Effector memory CD4-positive, alpha-beta T cell (primary cell): ENCODE results near the gene UNC13D.

Experiments used
- DNase-seq, 3 donors: peaks; one replicate each; pipeline ENCODE4 v3.0.0-alpha.2; 2020
- H3K27ac ChIP-seq: 2 replicates; pipeline ENCODE4 v1.7.0; 2013; ENCODE audit warnings: mild to moderate bottlenecking, low read length, moderate library complexity; ENCODE audit not compliant: insufficient read depth, poor library complexity, severe bottlenecking
- H3K27me3 ChIP-seq: replicated peaks from 2 replicates; pipeline ENCODE4 v1.7.0; 2013; ENCODE audit warnings: mild to moderate bottlenecking, low read length; ENCODE audit not compliant: insufficient read depth, control insufficient read depth, poor library complexity, severe bottlenecking
- H3K36me3 ChIP-seq: 2 replicates; pipeline ENCODE4 v1.7.0; 2013; ENCODE audit warnings: mild to moderate bottlenecking, low read length, moderate library complexity; ENCODE audit not compliant: control insufficient read depth, insufficient read depth
- H3K4me1 ChIP-seq: 2 replicates; pipeline ENCODE4 v1.7.0; 2013; ENCODE audit warnings: low read length, mild to moderate bottlenecking; ENCODE audit not compliant: control insufficient read depth, insufficient read depth, poor library complexity, severe bottlenecking
- H3K4me3 ChIP-seq: 2 replicates; pipeline ENCODE4 v1.7.0; 2013; ENCODE audit warnings: low read length, low read depth, mild to moderate bottlenecking; ENCODE audit not compliant: insufficient read depth, poor library complexity, severe bottlenecking
- H3K9me3 ChIP-seq: 2 replicates; pipeline ENCODE4 v1.7.0; 2013; ENCODE audit warnings: mild to moderate bottlenecking, low read length, moderate library complexity; ENCODE audit not compliant: control insufficient read depth

Gene UNC13D

DNA sequence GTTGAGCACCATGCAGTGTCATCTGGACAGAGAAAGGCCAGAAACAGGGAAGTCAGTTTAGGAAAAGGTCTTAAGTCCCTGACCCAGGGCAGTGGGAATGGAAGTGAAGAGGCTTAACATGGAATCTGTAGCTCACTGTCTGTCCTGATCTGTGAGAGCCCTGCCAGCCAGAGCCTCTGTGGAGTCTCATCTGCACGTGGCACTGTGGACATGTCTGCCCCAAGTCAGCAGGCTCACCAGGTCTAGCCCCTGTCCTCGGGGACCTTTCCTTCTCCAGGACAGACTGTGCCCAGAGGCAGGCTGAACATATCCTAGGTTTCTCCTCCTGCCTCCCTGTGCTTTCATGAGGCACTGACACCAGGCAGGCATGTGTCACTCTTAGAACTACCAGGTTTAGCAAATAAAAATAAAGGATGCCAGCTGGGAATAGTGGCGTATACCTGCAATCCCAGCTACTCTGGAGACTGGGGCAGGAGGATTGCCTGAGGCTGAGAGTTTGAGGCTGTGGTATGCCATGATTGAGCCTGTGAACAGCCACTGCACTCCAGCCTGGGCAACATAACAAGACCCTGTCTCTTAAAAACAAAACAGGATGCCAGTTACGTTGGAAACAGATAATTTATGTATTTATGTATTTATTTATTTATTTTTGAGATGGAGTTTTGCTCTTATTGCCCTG lies 37.2 kb downstream of the UNC13D start:
- no peaks in the 10 kb centered on the region for H3K9me3 ChIP-seq
- H3K36me3 ChIP-seq: peaks cover 16% of the 10 kb centered on the region
- H3K4me1 ChIP-seq: no peaks in the 10 kb centered on the region
- no peaks in the 10 kb centered on the region for H3K27me3 ChIP-seq
- no peak overlapping the region for H3K27ac ChIP-seq
- no peak overlapping the region for H3K4me3 ChIP-seq
- no peak for DNase-seq

DNA sequence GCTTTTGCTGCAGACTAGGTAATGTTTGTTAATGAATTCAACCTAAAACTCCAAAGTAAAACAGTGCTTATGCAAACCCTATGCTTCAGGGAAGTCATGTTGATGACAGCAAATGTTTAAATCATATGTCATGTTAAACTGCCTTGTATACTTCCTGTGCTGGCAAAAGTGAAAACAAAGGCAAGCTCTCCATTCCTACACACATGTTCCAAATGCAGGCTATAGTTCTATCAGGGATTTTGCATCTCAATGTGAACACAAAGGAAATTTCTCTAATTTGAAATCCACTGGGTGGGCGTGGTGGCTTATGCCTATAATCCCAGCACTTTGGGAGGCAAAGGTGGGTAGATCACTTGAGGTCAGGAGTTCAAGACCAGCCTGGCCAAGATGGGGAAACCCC lies 40.3 kb downstream of the UNC13D start:
- DNase-seq: no peak
- Histone ChIP-seq H3K4me1 (no peaks in the 10 kb centered on the region), H3K27me3 (no peaks in the 10 kb centered on the region), H3K9me3 (no peaks in the 10 kb centered on the region), H3K4me3 (no peak overlapping the region), H3K27ac (no peak overlapping the region), H3K36me3 (peaks cover 6% of the 10 kb centered on the region)

DNA sequence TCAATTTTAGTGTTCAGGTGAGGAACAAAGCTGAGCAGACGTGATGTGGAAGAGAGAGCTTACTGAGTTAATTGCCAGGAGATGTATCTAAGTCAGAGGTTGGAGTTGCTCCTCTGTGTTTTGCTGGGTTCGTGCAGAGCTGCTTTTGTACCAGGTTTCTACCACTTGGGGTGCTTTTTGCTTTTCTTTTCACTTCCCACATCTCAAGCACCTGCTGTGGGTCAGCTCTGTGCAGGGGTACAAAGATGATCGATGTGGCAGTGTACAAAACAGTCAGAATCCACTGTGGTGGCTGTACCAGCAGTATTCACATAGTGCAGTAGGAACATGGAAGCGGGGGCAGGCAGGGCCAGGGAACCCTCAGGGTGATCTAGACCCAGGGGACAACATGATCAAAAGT lies 44.8 kb downstream of the UNC13D start:
- Histone ChIP-seq H3K27ac (no peak overlapping the region), H3K27me3 (no peaks in the 10 kb centered on the region), H3K36me3 (peaks cover 9% of the 10 kb centered on the region), H3K4me3 (no peak overlapping the region), H3K9me3 (no peaks in the 10 kb centered on the region), H3K4me1 (no peaks in the 10 kb centered on the region)
- no peak for DNase-seq

DNA sequence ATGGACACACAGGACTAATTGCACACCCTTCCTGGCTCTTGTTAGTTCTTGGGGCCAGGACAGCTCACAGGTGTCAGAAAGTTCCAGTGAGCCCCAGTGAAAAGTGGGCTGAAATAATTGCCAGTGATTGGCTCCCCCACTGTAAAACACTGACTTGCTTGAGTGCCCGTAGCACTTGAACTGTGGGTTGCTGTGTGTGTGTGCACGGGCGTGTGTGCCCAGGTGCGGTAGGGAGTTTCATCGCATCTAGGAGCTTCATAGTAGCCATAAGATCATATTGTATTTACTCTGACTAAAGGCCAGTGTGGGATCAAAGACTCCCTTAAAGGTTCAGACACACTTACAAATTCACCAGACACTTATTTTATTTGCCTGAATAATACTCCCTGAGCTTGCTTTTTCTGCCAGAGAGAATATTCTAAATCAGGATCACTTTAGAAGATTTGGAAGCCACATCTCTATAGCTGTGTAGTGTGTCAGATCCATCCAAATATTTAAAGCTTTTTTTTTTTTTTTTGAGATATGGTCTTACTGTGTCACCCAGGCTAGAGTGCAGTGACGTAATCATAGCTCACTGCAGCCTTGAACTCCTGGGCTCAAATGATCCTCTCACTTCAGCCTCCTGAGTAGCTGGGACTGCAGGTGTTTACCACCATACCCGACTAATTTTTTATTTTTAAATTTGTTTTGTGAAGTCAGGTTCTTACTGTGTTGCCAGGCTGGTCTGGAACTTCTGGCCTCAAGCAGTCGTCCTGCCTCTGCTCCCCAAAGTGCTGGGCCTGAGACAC lies 48.2 kb downstream of the UNC13D start:
- no peak for DNase-seq
- no peak overlapping the region for H3K27ac ChIP-seq
- H3K4me3 ChIP-seq: no peak overlapping the region
- no peaks in the 10 kb centered on the region for H3K27me3 ChIP-seq
- H3K4me1 ChIP-seq: no peaks in the 10 kb centered on the region
- peaks cover 17% of the 10 kb centered on the region for H3K36me3 ChIP-seq
- no peaks in the 10 kb centered on the region for H3K9me3 ChIP-seq

DNA sequence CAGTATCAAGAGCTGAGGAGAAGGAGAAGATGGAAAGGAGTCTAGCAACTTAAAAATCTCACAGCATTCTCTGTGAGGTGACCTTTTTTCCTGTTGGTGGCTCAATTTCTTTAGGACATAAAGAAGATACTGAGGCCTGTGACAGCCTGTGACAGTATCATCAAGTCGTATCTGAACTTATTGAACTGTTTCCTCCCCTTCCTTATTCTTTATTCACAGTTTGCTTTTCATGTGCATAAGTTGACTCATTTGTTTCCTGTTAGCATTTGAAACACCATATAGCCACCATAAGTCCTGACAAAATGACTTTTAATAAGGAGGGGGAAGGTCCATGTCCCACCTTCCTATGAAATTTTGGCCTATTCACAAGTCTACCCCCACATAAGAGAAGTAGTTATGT lies 50.7 kb downstream of the UNC13D start:
- Histone ChIP-seq H3K36me3 (peaks cover 12% of the 10 kb centered on the region), H3K4me3 (no peak overlapping the region), H3K9me3 (no peaks in the 10 kb centered on the region), H3K27ac (no peak overlapping the region), H3K27me3 (no peaks in the 10 kb centered on the region), H3K4me1 (no peaks in the 10 kb centered on the region)
- DNase-seq: no peak

DNA sequence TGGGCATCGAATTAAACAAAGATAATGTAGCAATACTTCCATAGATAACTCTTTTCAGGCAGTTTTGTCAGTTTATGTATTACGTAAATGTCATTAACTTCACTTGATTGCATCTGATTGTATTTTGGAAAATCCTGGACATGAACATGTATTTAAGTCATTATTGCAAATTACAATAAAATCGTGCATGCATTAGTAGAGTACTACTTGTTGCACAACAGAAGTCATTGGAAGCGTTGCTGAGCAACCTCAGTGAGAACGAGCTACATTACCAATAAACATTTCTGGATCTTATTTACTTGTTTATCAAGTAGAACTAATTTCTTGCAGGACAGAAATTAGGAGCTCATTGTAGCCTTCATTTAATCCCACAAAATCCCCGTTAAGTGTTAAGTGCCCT lies 53.0 kb downstream of the UNC13D start:
- Histone ChIP-seq H3K4me1 (peaks cover 6% of the 10 kb centered on the region), H3K27ac (no peak overlapping the region), H3K4me3 (no peak overlapping the region), H3K36me3 (peaks cover 12% of the 10 kb centered on the region), H3K9me3 (no peaks in the 10 kb centered on the region), H3K27me3 (no peaks in the 10 kb centered on the region)
- DNase-seq: no peak

DNA sequence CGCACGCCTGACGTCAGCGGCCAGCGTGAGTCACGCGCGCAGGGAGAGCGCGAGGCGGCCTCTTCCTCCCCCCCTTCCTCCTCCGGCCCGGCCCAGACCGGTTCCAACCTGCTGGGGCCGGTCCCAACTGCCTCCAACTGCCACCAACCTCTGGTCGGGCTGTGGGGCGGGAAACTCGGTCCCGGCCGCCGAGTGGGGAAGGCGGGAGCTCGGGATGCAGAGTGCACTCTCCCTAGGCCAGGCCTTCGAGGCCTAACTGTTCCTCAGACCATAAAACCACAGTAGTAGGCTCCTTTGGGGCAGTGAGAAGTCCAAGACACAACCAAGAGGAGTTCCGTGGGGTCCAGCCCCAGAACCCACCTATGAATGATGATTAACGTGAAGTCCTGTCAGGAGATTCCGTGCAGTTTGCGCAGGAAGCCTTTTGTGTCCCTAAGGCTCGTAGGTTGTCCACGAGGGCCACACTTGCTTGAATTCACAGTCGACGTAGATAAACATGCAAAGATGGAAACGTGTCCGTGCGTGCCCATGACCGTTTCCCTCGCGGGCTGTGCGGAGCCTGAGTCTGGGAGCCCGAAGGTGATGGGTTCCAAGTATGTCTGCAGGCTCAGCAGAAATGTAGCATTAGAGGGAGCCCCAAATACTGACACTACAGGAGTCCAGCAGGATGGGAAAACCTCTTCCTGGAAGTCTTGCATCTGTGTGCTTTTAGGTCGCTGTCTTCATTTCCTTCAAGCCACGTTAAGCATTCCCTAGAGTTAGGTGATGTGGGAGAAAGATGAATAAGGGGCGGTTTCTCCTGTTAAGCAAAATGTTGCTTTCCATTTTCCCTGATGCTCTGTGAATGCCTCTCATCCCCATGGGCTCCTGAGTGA lies 59.0 kb downstream of the UNC13D start:
- peak overlapping the region; percentile 51 for H3K4me3 ChIP-seq
- peak in 1 of 3 donors; percentile 85 for DNase-seq
- no peaks in the 10 kb centered on the region for H3K36me3 ChIP-seq
- no peaks in the 10 kb centered on the region for H3K9me3 ChIP-seq
- H3K27me3 ChIP-seq: no peaks in the 10 kb centered on the region
- peak overlapping the region; percentile 98 for H3K27ac ChIP-seq
- peaks cover 28% of the 10 kb centered on the region for H3K4me1 ChIP-seq

DNA sequence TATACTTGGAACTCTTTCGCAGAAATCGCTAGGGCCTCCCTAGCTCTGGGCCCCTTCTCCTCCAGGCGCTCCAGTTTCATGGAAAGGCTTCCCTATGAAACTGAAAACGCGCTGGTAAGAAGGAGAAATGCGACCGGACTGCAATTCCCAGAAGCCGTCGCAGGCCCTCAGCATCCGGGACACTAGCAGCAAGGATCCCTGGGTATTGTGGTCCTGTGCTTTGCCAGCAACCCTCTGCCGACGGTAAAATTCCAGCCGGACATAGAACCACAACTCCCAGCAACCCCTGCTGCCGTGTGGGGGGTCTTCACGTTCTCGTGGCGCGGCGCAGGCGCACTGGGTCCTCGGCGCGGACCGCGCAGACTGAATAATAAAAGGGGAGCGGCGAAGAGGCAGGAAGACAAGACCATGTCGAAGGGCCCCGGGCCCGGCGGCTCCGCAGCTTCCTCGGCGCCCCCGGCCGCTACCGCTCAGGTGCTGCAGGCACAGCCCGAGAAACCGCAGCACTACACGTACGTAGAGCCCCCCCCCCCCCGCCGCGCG lies 59.7 kb downstream of the UNC13D start, which contains the start of gene UNK:
UNK (plus strand) TSS at position 334 of the 543 bp plus-strand sequence; CDS start at position 409, 75 bp downstream.
- H3K4me1 ChIP-seq: peaks cover 28% of the 10 kb centered on the region
- no peaks in the 10 kb centered on the region for H3K27me3 ChIP-seq
- H3K9me3 ChIP-seq: no peaks in the 10 kb centered on the region
- H3K4me3 ChIP-seq: peak within 1 kb of the TSS; percentile 51
- DNase-seq: peak; percentile 92 to 96 (median 92)
- H3K36me3 ChIP-seq: no peaks in the 10 kb centered on the region
- H3K27ac ChIP-seq: peak within 1 kb of the TSS; percentile 98

DNA sequence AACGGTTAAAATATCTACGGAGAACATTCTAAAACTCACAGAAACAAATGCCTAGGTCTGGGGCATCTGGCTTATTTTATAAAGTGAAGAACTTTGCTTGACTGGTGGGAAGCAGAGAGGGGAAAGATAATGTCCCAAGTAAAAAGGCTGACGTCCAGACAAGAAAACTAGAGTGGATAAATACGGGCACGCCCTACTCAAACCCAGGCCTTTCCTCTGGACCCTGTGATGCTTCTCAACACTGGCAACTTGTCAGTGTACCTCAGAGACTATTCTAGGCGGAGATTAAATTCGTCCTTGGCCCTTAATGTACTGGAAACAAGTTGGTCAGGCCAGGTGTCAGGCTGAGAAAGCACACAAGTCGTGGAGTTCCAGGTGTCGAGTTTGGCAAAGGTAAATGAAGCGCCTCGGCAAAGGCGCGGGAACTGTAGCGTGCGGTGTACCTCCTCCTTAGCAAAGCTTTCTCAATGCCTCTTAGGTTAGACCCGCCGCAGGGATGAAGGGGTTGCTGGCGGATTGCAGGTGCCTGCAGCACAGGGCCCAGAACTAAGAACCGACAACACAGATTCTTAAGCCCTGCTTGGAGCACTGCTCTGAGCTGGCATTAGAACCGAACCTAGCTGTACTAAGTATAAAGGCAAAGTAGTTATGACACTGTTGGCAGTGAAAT lies 60.3 kb downstream of the UNC13D start:
- H3K4me3 ChIP-seq: peak overlapping the region; percentile 51
- DNase-seq: no peak
- H3K36me3 ChIP-seq: peaks cover 6% of the 10 kb centered on the region
- H3K9me3 ChIP-seq: no peaks in the 10 kb centered on the region
- no peaks in the 10 kb centered on the region for H3K27me3 ChIP-seq
- peaks cover 28% of the 10 kb centered on the region for H3K4me1 ChIP-seq
- H3K27ac ChIP-seq: peak overlapping the region; percentile 98
